Right atrium auricular region (tissue), 2 donors: ENCODE data around the gene NOPCHAP1. TPM values are rescaled to one million over a fixed set of nuclear protein-coding genes. Genes with fewer than 3 reads are reported as not detected.

ENCODE experiments used
- DNase-seq: peaks from one replicate; pipeline ENCODE4 v3.0.0-alpha.2; 2019; ENCODE audit warnings: low spot score
- H3K27ac ChIP-seq, 2 donors: fragments of 200-600 bp; sonication (generic); 1 replicate in 1 of 2; 2 replicates in 1 of 2; pipeline ENCODE4 v1.5.1; 2016 to 2019
- H3K27me3 ChIP-seq, 2 donors: fragments of 200-600 bp; sonication (generic); one replicate each; pipeline versions ENCODE4 v1.5.1 to v1.6.0; 2017 to 2019
- H3K36me3 ChIP-seq: fragments of 200-600 bp; sonication (generic); one replicate; pipeline ENCODE4 v1.5.1; 2016
- H3K4me1 ChIP-seq, 2 donors: fragments of 200-600 bp; sonication (generic); one replicate each; pipeline versions ENCODE4 v1.5.1 to v1.6.0; 2017 to 2019
- H3K4me3 ChIP-seq, 2 donors: fragments of 200-600 bp; sonication (generic); 1 replicate in 1 of 2; 2 replicates in 1 of 2; pipeline ENCODE4 v1.5.1; 2017 to 2019; ENCODE audit warnings: mild to moderate bottlenecking in 1 of 2, moderate library complexity in 1 of 2
- H3K9me3 ChIP-seq, 2 donors: fragments of 200-600 bp; sonication (generic); one replicate each; pipeline ENCODE4 v1.5.1; 2019
- CTCF ChIP-seq, 2 donors: fragments of 200-600 bp; sonication (generic); IDR thresholded peaks; one replicate each; pipeline ENCODE4 v1.5.1; 2019; ENCODE audit warnings: antibody characterized with exemption in 2 of 2
- total RNA-seq, 2 donors: library from RNA; depleted of rRNA; stranded (reverse); fragments of >200 nt; gene quantifications; one replicate each; pipeline ENCODE4 v1.1.0, GENCODE V29; 2016

The NOPCHAP1 gene
- total RNA-seq, 2 donors from 2014 or later, result 1.9 to 3.7 TPM

GRCh38 chr12:104956870-104957718 is 29.0 kb upstream of the NOPCHAP1 start:
- Histone ChIP-seq H3K4me1 (peaks cover 0 to 11% of the 10 kb centered on the region in 2 donors), H3K4me3 (peak overlapping the region; percentile 76 to 86), H3K9me3 (no peaks in the 10 kb centered on the region), H3K27me3 (no peaks in the 10 kb centered on the region), H3K36me3 (no peaks in the 10 kb centered on the region), H3K27ac (peak overlapping the region; percentile 83)
- no peak for TF ChIP-seq CTCF (IDR thresholded peaks at IDR 0.05)
- DNase-seq, result no peak

GRCh38 chr12:104957719-104958000 is 28.5 kb upstream of the NOPCHAP1 start:
- peaks cover 0 to 11% of the 10 kb centered on the region in 2 donors for H3K4me1 ChIP-seq
- H3K9me3 ChIP-seq, result no peaks in the 10 kb centered on the region
- DNase-seq, result no peak
- no peaks in the 10 kb centered on the region for H3K27me3 ChIP-seq
- H3K4me3 ChIP-seq, result peak overlapping the region; percentile 76 to 86
- no peaks in the 10 kb centered on the region for H3K36me3 ChIP-seq
- no peak for TF ChIP-seq CTCF (IDR thresholded peaks at IDR 0.05)
- peak overlapping the region; percentile 83 for H3K27ac ChIP-seq

DNA sequence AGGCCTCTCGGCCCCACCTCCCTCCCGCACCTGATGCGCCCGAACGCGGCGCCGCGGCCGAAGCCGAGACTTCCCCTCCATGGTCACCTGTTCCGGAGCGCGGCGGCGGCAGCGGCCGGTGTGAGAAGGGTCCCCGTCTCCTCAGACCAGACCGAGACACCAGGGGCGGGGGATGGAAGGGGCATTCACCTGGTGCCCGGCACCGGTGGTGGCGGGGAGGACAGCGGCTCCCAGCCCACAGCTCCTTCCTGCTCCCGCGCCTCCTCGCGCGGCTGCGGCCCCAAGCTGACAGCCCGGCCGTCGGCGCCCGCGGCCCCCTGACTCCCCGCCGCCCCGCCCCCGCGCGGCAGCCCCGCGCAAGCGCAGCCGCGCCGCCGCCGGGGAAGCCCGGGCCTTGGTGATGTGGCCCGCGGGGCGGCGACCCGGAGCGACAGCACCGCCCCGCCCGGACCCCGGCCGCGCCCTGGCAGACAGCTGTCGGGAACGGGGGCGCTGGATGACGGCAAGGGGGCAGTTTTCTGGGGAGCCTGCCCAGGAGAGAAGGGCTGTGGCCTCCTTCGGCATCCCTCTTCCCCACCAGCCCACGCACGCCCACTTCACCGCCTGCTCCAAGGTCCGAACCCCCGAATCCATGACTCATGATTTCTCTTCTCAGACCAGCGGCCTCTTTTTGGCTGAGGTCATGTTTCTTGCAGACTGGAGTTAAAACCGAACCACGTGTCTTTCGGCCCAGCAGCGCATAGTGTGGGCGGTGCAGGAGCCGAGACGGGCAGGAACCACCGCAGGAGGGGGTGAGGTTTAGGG is 27.9 kb upstream of the NOPCHAP1 start, which contains the start of gene SLC41A2:
SLC41A2 (minus strand) TSS at position 290 of the 804 bp plus-strand sequence. CDS start 29,763 bp downstream, outside the sequence.
- TF ChIP-seq CTCF (IDR thresholded peaks at IDR 0.05), result peak in 1 of 2 donors; percentile 11
- Histone ChIP-seq H3K9me3 (no peaks in the 10 kb centered on the region), H3K4me3 (peak within 1 kb of the TSS; percentile 76 to 86)

GRCh38 chr12:104958805-104959334 is 27.2 kb upstream of the NOPCHAP1 start:
- no peaks in the 10 kb centered on the region for H3K36me3 ChIP-seq
- peak overlapping the region; percentile 83 for H3K27ac ChIP-seq
- DNase-seq, result no peak
- H3K27me3 ChIP-seq, result no peaks in the 10 kb centered on the region
- H3K4me3 ChIP-seq, result peak overlapping the region; percentile 76 to 86
- H3K4me1 ChIP-seq, result peaks cover 0 to 11% of the 10 kb centered on the region in 2 donors
- TF ChIP-seq CTCF (IDR thresholded peaks at IDR 0.05), result no peak
- H3K9me3 ChIP-seq, result no peaks in the 10 kb centered on the region

More for the DNA sequence above, 27.9 kb upstream of the NOPCHAP1 start, which contains the start of gene SLC41A2:
- H3K27ac ChIP-seq, result peak within 1 kb of the TSS; percentile 83
- H3K36me3 ChIP-seq, result no peaks in the 10 kb centered on the region
- H3K4me1 ChIP-seq, result peaks cover 0 to 11% of the 10 kb centered on the region in 2 donors
- H3K27me3 ChIP-seq, result no peaks in the 10 kb centered on the region
- DNase-seq, result peak; percentile 89

- no peak overlapping the region for H3K27ac ChIP-seq
- no peak for TF ChIP-seq CTCF (IDR thresholded peaks at IDR 0.05)
Observed at GRCh38 chr12:104959335-104959841, 26.7 kb upstream of the NOPCHAP1 start.

More at GRCh38 chr12:104959335-104959841, 26.7 kb upstream of the NOPCHAP1 start:
- Histone ChIP-seq H3K36me3 (no peaks in the 10 kb centered on the region), H3K27me3 (no peaks in the 10 kb centered on the region), H3K4me1 (peaks cover 0 to 11% of the 10 kb centered on the region in 2 donors), H3K9me3 (no peaks in the 10 kb centered on the region), H3K4me3 (peak overlapping the region in 1 of 2 donors; percentile 76)
- DNase-seq, result no peak
